HCT116 (cell line): ENCODE measurements around the gene ARID3A.

Experiments used
- SIN3A ChIP-seq: IDR thresholded peaks from 2 replicates; pipeline ENCODE4 v1.6.1; 2012; ENCODE audit warnings: low read depth
- SP1 ChIP-seq: IDR thresholded peaks from 2 replicates; pipeline ENCODE4 v1.6.1; 2012; ENCODE audit warnings: low read depth
- YY1 ChIP-seq: IDR thresholded peaks from 2 replicates; pipeline ENCODE4 v1.6.1; 2011; ENCODE audit warnings: low read length, low read depth, moderate library complexity, mild to moderate bottlenecking; ENCODE audit not compliant: insufficient replicate concordance; ENCODE audit errors: extremely low read depth
- ZFX ChIP-seq: fragments of 450-650 bp; IDR thresholded peaks from 2 replicates; pipeline ENCODE4 v1.6.1; 2017
- ZNF274 ChIP-seq: fragments of 200-500 bp; sonication (Bioruptor generic); IDR thresholded peaks from 2 replicates; pipeline ENCODE4 v1.6.1; 2014; ENCODE audit warnings: mild to moderate bottlenecking, low read depth, low read length, inconsistent platforms
- TF ChIP-seq, protein P1 (sequence below), 3 experiments: fragments of 200-600 bp in 1 of 3; sonication (generic) in 1 of 3; IDR thresholded peaks in 2 of 3; conservative IDR thresholded peaks in 1 of 3; 2 replicates each; pipeline ENCODE4 v1.5.1; 2012 to 2017; ENCODE audit warnings: low read depth in 2 of 3, low read length in 2 of 3, antibody characterized with exemption in 1 of 3, borderline replicate concordance in 1 of 3, control low read depth in 1 of 3, mild to moderate bottlenecking in 1 of 3, mixed read lengths in 1 of 3, mixed run types in 1 of 3, moderate library complexity in 1 of 3; ENCODE audit not compliant: insufficient read depth in 1 of 3
- TF ChIP-seq, protein P2 (sequence below): IDR thresholded peaks from 2 replicates; pipeline ENCODE4 v1.6.1; 2012; ENCODE audit warnings: low read depth
- TF ChIP-seq, protein P3 (sequence below): IDR thresholded peaks from 2 replicates; pipeline ENCODE4 v1.6.1; 2011; ENCODE audit warnings: mild to moderate bottlenecking, low read length, moderate library complexity; ENCODE audit not compliant: insufficient replicate concordance; ENCODE audit errors: extremely low read depth
- TF ChIP-seq, protein P4 (sequence below): IDR thresholded peaks from 2 replicates; pipeline ENCODE4 v1.6.1; 2012

DNA sequence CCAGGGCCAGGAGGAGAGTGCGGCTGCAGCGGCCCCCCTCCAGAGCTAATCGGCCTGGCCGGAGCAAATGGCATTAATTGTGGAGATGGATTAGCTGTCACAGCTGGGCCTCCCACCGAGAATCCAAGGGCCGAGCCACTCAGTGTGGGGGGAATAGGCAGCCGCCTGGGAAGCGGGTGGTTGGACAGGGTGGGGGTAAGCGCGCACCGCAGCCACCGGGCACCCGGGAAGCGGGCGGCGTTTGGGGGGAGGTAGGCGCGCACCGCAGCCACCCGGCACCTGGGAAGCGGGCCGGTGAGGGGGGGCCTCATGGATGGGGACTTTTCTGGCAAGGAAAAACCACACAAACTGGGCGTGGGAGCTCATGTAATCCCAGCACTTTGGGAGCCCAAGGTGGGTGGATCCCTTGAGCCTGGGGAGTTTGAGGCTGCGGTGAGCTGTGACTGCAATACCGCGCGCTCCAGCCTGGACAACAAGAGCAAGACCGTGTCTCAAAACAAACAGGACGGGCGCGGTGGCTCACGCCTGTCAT lies 22.5 kb upstream of the ARID3A start:
- TF ChIP-seq, protein P1, sequence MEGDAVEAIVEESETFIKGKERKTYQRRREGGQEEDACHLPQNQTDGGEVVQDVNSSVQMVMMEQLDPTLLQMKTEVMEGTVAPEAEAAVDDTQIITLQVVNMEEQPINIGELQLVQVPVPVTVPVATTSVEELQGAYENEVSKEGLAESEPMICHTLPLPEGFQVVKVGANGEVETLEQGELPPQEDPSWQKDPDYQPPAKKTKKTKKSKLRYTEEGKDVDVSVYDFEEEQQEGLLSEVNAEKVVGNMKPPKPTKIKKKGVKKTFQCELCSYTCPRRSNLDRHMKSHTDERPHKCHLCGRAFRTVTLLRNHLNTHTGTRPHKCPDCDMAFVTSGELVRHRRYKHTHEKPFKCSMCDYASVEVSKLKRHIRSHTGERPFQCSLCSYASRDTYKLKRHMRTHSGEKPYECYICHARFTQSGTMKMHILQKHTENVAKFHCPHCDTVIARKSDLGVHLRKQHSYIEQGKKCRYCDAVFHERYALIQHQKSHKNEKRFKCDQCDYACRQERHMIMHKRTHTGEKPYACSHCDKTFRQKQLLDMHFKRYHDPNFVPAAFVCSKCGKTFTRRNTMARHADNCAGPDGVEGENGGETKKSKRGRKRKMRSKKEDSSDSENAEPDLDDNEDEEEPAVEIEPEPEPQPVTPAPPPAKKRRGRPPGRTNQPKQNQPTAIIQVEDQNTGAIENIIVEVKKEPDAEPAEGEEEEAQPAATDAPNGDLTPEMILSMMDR (IDR thresholded peaks at IDR 0.05 in 2 of 3, conservative IDR thresholded peaks at IDR 0.05 in 1 of 3; ENCODE audit: borderline replicate concordance in 1 of 3, insufficient read depth in 1 of 3, low read depth in 2 of 3, low read length in 2 of 3), result no peak
- TF ChIP-seq YY1, result no peak
- no peak for TF ChIP-seq SIN3A
- TF ChIP-seq, protein P2, sequence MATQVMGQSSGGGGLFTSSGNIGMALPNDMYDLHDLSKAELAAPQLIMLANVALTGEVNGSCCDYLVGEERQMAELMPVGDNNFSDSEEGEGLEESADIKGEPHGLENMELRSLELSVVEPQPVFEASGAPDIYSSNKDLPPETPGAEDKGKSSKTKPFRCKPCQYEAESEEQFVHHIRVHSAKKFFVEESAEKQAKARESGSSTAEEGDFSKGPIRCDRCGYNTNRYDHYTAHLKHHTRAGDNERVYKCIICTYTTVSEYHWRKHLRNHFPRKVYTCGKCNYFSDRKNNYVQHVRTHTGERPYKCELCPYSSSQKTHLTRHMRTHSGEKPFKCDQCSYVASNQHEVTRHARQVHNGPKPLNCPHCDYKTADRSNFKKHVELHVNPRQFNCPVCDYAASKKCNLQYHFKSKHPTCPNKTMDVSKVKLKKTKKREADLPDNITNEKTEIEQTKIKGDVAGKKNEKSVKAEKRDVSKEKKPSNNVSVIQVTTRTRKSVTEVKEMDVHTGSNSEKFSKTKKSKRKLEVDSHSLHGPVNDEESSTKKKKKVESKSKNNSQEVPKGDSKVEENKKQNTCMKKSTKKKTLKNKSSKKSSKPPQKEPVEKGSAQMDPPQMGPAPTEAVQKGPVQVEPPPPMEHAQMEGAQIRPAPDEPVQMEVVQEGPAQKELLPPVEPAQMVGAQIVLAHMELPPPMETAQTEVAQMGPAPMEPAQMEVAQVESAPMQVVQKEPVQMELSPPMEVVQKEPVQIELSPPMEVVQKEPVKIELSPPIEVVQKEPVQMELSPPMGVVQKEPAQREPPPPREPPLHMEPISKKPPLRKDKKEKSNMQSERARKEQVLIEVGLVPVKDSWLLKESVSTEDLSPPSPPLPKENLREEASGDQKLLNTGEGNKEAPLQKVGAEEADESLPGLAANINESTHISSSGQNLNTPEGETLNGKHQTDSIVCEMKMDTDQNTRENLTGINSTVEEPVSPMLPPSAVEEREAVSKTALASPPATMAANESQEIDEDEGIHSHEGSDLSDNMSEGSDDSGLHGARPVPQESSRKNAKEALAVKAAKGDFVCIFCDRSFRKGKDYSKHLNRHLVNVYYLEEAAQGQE, result no peak
- no peak for TF ChIP-seq SP1
- no peak for TF ChIP-seq ZFX
- TF ChIP-seq, protein P3, sequence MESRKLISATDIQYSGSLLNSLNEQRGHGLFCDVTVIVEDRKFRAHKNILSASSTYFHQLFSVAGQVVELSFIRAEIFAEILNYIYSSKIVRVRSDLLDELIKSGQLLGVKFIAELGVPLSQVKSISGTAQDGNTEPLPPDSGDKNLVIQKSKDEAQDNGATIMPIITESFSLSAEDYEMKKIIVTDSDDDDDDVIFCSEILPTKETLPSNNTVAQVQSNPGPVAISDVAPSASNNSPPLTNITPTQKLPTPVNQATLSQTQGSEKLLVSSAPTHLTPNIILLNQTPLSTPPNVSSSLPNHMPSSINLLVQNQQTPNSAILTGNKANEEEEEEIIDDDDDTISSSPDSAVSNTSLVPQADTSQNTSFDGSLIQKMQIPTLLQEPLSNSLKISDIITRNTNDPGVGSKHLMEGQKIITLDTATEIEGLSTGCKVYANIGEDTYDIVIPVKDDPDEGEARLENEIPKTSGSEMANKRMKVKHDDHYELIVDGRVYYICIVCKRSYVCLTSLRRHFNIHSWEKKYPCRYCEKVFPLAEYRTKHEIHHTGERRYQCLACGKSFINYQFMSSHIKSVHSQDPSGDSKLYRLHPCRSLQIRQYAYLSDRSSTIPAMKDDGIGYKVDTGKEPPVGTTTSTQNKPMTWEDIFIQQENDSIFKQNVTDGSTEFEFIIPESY, result no peak
- TF ChIP-seq, protein P4, sequence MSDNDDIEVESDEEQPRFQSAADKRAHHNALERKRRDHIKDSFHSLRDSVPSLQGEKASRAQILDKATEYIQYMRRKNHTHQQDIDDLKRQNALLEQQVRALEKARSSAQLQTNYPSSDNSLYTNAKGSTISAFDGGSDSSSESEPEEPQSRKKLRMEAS, result no peak
- TF ChIP-seq ZNF274, result no peak
